Nephron (organoid): ENCODE results near the gene OR51A4.

ENCODE experiments used
- H3K27ac Mint-ChIP-seq, 3 experiments: 2 replicates each; pipeline ENCODE4 v1.8.0; 2020; ENCODE audit warnings: mixed read lengths in 3 of 3, mild to moderate bottlenecking in 2 of 3, moderate library complexity in 1 of 3
- H3K27me3 Mint-ChIP-seq: 2 replicates; pipeline ENCODE4 v1.8.0; 2021; ENCODE audit warnings: low read depth, mild to moderate bottlenecking, moderate library complexity, mixed read lengths
- H3K36me3 Mint-ChIP-seq: 2 replicates; pipeline ENCODE4 v1.8.0; 2020; ENCODE audit warnings: low read depth, mixed read lengths
- H3K4me1 Mint-ChIP-seq: 2 replicates; pipeline ENCODE4 v1.8.0; 2020; ENCODE audit warnings: mixed read lengths
- H3K4me3 Mint-ChIP-seq, 3 experiments: 2 replicates each; pipeline ENCODE4 v1.8.0; 2020; ENCODE audit warnings: mild to moderate bottlenecking in 3 of 3, mixed read lengths in 3 of 3, moderate library complexity in 2 of 3
- H3K9me3 Mint-ChIP-seq: 2 replicates; pipeline ENCODE4 v1.8.0; 2020; ENCODE audit warnings: mixed read lengths
- CTCF ChIP-seq, 3 experiments: fragments of 200-600 bp; sonication (generic); IDR thresholded peaks; one replicate each; pipeline ENCODE4 v1.5.0; 2021; ENCODE audit warnings: antibody characterized with exemption in 3 of 3; ENCODE audit not compliant: unreplicated experiment in 3 of 3

OR51A4 gene

GRCh38 chr11:4932751-4933150, 14.7 kb downstream of the OR51A4 start:
- no peak overlapping the region for H3K4me3 Mint-ChIP-seq
- H3K4me1 Mint-ChIP-seq: no peaks in the 10 kb centered on the region
- no peak overlapping the region for H3K27ac Mint-ChIP-seq
- H3K36me3 Mint-ChIP-seq: no peaks in the 10 kb centered on the region
- TF ChIP-seq CTCF (IDR thresholded peaks at IDR 0.05; ENCODE audit: unreplicated experiment in 3 of 3): no peak
- no peaks in the 10 kb centered on the region for H3K27me3 Mint-ChIP-seq
- H3K9me3 Mint-ChIP-seq: no peaks in the 10 kb centered on the region

- no peaks in the 10 kb centered on the region for H3K36me3 Mint-ChIP-seq
- no peaks in the 10 kb centered on the region for H3K9me3 Mint-ChIP-seq
- H3K4me3 Mint-ChIP-seq: no peak overlapping the region
- H3K27ac Mint-ChIP-seq: no peak overlapping the region
- no peaks in the 10 kb centered on the region for H3K27me3 Mint-ChIP-seq
- no peak for TF ChIP-seq CTCF (IDR thresholded peaks at IDR 0.05; ENCODE audit: unreplicated experiment in 3 of 3)
- H3K4me1 Mint-ChIP-seq: no peaks in the 10 kb centered on the region
These were observed 20.8 kb downstream of the OR51A4 start for GRCh38 chr11:4926608-4927007.

GRCh38 chr11:4924239-4924638, 23.2 kb downstream of the OR51A4 start, which contains the start of gene OR51G1:
OR51G1 (minus strand) TSS chr11:4924339; CDS start chr11:4924339, 0 bp downstream.
- Mint-ChIP-seq H3K9me3 (no peaks in the 10 kb centered on the region), H3K4me1 (no peaks in the 10 kb centered on the region), H3K36me3 (no peaks in the 10 kb centered on the region), H3K27me3 (no peaks in the 10 kb centered on the region), H3K4me3 (no peak within 1 kb of the TSS), H3K27ac (no peak within 1 kb of the TSS)
- no peak for TF ChIP-seq CTCF (IDR thresholded peaks at IDR 0.05; ENCODE audit: unreplicated experiment in 3 of 3)

- TF ChIP-seq CTCF (IDR thresholded peaks at IDR 0.05; ENCODE audit: unreplicated experiment in 3 of 3): no peak
- Mint-ChIP-seq H3K4me1 (no peaks in the 10 kb centered on the region), H3K36me3 (no peaks in the 10 kb centered on the region), H3K27me3 (no peaks in the 10 kb centered on the region), H3K4me3 (no peak overlapping the region), H3K9me3 (no peaks in the 10 kb centered on the region), H3K27ac (no peak overlapping the region)
These were observed 25.1 kb downstream of the OR51A4 start for GRCh38 chr11:4922304-4922703.

GRCh38 chr11:4921796-4922195, 25.6 kb downstream of the OR51A4 start:
- no peak for TF ChIP-seq CTCF (IDR thresholded peaks at IDR 0.05; ENCODE audit: unreplicated experiment in 3 of 3)
- no peaks in the 10 kb centered on the region for H3K36me3 Mint-ChIP-seq
- H3K9me3 Mint-ChIP-seq: no peaks in the 10 kb centered on the region
- no peaks in the 10 kb centered on the region for H3K4me1 Mint-ChIP-seq
- no peak overlapping the region for H3K4me3 Mint-ChIP-seq
- no peaks in the 10 kb centered on the region for H3K27me3 Mint-ChIP-seq
- no peak overlapping the region for H3K27ac Mint-ChIP-seq

- H3K27ac Mint-ChIP-seq: no peak within 1 kb of the TSS
- no peak for TF ChIP-seq CTCF (IDR thresholded peaks at IDR 0.05; ENCODE audit: unreplicated experiment in 3 of 3)
- H3K27me3 Mint-ChIP-seq: no peaks in the 10 kb centered on the region
- H3K4me1 Mint-ChIP-seq: peaks cover 6% of the 10 kb centered on the region
- no peak within 1 kb of the TSS for H3K4me3 Mint-ChIP-seq
- no peaks in the 10 kb centered on the region for H3K36me3 Mint-ChIP-seq
- H3K9me3 Mint-ChIP-seq: no peaks in the 10 kb centered on the region
These were observed 28.2 kb downstream of the OR51A4 start, which contains the start of gene OR51G2 for GRCh38 chr11:4919250-4919649. OR51G2 (minus strand) TSS chr11:4919350; CDS start chr11:4915663, 3,687 bp downstream.
